ENCODE data around the gene TRPM3. TPM values are rescaled to one million over a fixed set of nuclear protein-coding genes. Genes with fewer than 3 reads are reported as not detected.

TRPM3 gene
- total RNA-seq, 2 experiments from 2014 or later: not detected

- TF ChIP-seq, protein P1, sequence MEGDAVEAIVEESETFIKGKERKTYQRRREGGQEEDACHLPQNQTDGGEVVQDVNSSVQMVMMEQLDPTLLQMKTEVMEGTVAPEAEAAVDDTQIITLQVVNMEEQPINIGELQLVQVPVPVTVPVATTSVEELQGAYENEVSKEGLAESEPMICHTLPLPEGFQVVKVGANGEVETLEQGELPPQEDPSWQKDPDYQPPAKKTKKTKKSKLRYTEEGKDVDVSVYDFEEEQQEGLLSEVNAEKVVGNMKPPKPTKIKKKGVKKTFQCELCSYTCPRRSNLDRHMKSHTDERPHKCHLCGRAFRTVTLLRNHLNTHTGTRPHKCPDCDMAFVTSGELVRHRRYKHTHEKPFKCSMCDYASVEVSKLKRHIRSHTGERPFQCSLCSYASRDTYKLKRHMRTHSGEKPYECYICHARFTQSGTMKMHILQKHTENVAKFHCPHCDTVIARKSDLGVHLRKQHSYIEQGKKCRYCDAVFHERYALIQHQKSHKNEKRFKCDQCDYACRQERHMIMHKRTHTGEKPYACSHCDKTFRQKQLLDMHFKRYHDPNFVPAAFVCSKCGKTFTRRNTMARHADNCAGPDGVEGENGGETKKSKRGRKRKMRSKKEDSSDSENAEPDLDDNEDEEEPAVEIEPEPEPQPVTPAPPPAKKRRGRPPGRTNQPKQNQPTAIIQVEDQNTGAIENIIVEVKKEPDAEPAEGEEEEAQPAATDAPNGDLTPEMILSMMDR (IDR thresholded peaks at IDR 0.05): no peak
- ATAC-seq (ENCODE audit: poor library complexity) (no peak), DNase-seq (no peak)
- Histone ChIP-seq H3K9me3 (ENCODE audit: control insufficient read depth in 1 of 2, insufficient read depth in 1 of 2, low read length in 2 of 2) (no peaks in the 10 kb centered on the region), H3K27ac (ENCODE audit: low read depth in 1 of 2, low read length in 2 of 2) (no peak overlapping the region), H3K36me3 (ENCODE audit: insufficient read depth, low read length) (no peaks in the 10 kb centered on the region), H3K4me1 (ENCODE audit: insufficient read depth, low read length) (no peaks in the 10 kb centered on the region), H3K4me3 (ENCODE audit: low read length) (no peak overlapping the region), H3K27me3 (ENCODE audit: control insufficient read depth in 1 of 2, insufficient read depth in 2 of 2, low read length in 2 of 2) (no peaks in the 10 kb centered on the region)
- no peaks in the 10 kb centered on the region for H3K4me1 Mint-ChIP-seq (ENCODE audit: low read depth)
- H3K27ac Mint-ChIP-seq: no peak overlapping the region
- no peak overlapping the region for H3K4me3 Mint-ChIP-seq
- H3K36me3 Mint-ChIP-seq (ENCODE audit: low read depth): no peaks in the 10 kb centered on the region
- POLR2A ChIA-PET: no interaction called here
- H3K9me3 Mint-ChIP-seq: no peaks in the 10 kb centered on the region
- intact Hi-C loops (cut with DNase I, micrococcal nuclease): no loop called here
- CTCF ChIA-PET: no interaction called here
- H3K27me3 Mint-ChIP-seq: no peaks in the 10 kb centered on the region
These were observed 189.3 kb downstream of the TRPM3 start for GRCh38 chr9:70932097-70932496.

GRCh38 chr9:70927530-70927929 lies 193.9 kb downstream of the TRPM3 start:
- no peak overlapping the region for H3K27ac ChIP-seq (ENCODE audit: low read depth in 1 of 2, low read length in 2 of 2)
- Mint-ChIP-seq H3K36me3 (ENCODE audit: low read depth) (no peaks in the 10 kb centered on the region), H3K4me1 (ENCODE audit: low read depth) (no peaks in the 10 kb centered on the region), H3K4me3 (no peak overlapping the region), H3K9me3 (no peaks in the 10 kb centered on the region), H3K27ac (no peak overlapping the region), H3K27me3 (no peaks in the 10 kb centered on the region)
- ChIA-PET POLR2A (no interaction called here), CTCF (interaction anchor here (1.7 kb wide), 1 partner anchor 12 kb away, joined by 3 read pairs; no protein-coding TSS in a partner anchor)
- H3K9me3 ChIP-seq (ENCODE audit: control insufficient read depth in 1 of 2, insufficient read depth in 1 of 2, low read length in 2 of 2): no peaks in the 10 kb centered on the region
- intact Hi-C loops (cut with DNase I, micrococcal nuclease): no loop called here
- DNase-seq (no peak), ATAC-seq (ENCODE audit: poor library complexity) (no peak)
- TF ChIP-seq, protein P1 (IDR thresholded peaks at IDR 0.05): no peak
- H3K4me1 ChIP-seq (ENCODE audit: insufficient read depth, low read length): no peaks in the 10 kb centered on the region
- H3K36me3 ChIP-seq (ENCODE audit: insufficient read depth, low read length): no peaks in the 10 kb centered on the region
- H3K4me3 ChIP-seq (ENCODE audit: low read length): no peak overlapping the region
- H3K27me3 ChIP-seq (ENCODE audit: control insufficient read depth in 1 of 2, insufficient read depth in 2 of 2, low read length in 2 of 2): no peaks in the 10 kb centered on the region

- Mint-ChIP-seq H3K36me3 (ENCODE audit: low read depth) (no peaks in the 10 kb centered on the region), H3K27me3 (no peaks in the 10 kb centered on the region), H3K27ac (no peak overlapping the region), H3K4me1 (ENCODE audit: low read depth) (no peaks in the 10 kb centered on the region), H3K4me3 (no peak overlapping the region), H3K9me3 (no peaks in the 10 kb centered on the region)
- Histone ChIP-seq H3K9me3 (ENCODE audit: control insufficient read depth in 1 of 2, insufficient read depth in 1 of 2, low read length in 2 of 2) (no peaks in the 10 kb centered on the region), H3K4me1 (ENCODE audit: insufficient read depth, low read length) (no peaks in the 10 kb centered on the region), H3K4me3 (ENCODE audit: low read length) (no peak overlapping the region), H3K36me3 (ENCODE audit: insufficient read depth, low read length) (no peaks in the 10 kb centered on the region), H3K27ac (ENCODE audit: low read depth in 1 of 2, low read length in 2 of 2) (no peak overlapping the region), H3K27me3 (ENCODE audit: control insufficient read depth in 1 of 2, insufficient read depth in 2 of 2, low read length in 2 of 2) (no peaks in the 10 kb centered on the region)
- DNase-seq (peak in 4 of 14 experiments; percentile 1 to 14 (median 7)), ATAC-seq (ENCODE audit: poor library complexity) (no peak)
- TF ChIP-seq, protein P1 (IDR thresholded peaks at IDR 0.05): peak; percentile 39
- POLR2A ChIA-PET: no interaction called here
- intact Hi-C loops (cut with DNase I, micrococcal nuclease): no loop called here
- CTCF ChIA-PET: interaction anchor here (1.2 kb wide), 1 partner anchor 20 kb away, joined by 3 read pairs; no protein-coding TSS in a partner anchor
These were observed 196.4 kb downstream of the TRPM3 start for GRCh38 chr9:70924895-70925547.

Measured in CD4-positive, alpha-beta T cell (primary cell).